Measurements from ENCODE around the gene RAPGEF6. TPM values are rescaled to one million over a fixed set of nuclear protein-coding genes. Genes with fewer than 3 reads are reported as not detected.

The RAPGEF6 gene
- total and polyA plus RNA-seq, 9 of the 15 experiments (the other 6 are each of a cell fraction or from before 2014, with no cell fraction given) = 2.7 to 23.4 (median 12.7) TPM

DNA sequence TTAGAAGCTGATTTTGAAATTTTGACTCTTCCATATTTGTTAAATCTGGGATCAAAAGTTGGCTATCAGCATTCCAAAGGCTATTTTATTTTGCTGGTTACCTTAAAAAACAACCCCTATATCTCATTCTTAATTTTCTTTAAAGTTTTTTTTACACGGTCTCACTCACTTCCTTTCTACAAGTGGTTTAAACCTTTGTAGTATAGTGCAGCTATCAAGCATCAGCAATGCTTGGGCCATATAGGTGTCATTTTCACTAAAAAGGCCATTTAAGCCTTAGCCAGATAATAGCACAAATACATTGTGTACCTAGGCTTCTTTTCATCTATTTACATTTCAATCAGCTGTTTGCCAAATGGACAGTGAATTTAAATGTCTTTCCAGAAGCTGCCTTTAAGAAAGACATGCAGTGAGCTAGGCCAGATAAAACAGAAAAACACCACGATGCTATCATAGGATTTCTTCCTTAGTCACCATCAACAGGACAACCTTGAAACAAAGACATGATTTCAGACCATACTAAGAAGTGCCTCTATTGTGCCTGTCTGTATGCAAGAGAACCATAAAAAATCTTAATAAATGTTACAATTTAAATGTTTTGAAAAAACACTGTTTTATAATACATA, 104.2 kb downstream of the RAPGEF6 start:
- H3K4me3 ChIP-seq = no peak overlapping the region
- intact Hi-C loops (cut with micrococcal nuclease) (no loop called here), in situ Hi-C loops (cut with MboI) (no loop called here)
- peaks cover 9% of the 10 kb centered on the region; the same call in 2 of the 3 replicates for H3K79me2 ChIP-seq (ENCODE audit: control insufficient read depth, insufficient read depth, low read length)
- CTCF ChIA-PET (ENCODE audit: low intra/inter-chr PET ratio) = interaction anchor here (0.7 kb wide), 1 partner anchor 489 kb away, joined by 5 read pairs; no protein-coding TSS in a partner anchor
- DNase-seq (ENCODE audit: extremely low read depth in 1 of 4, low spot score in 3 of 4) (no peak), FAIRE-seq (no peak), ATAC-seq (no peak)
- H3K4me1 ChIP-seq (replicated peaks in 1 of 2; ENCODE audit: control insufficient read depth in 2 of 2, insufficient read depth in 2 of 2, low read length in 2 of 2) = 0 out of 5 replicates have a peak, but pooled peaks cover 0 to 7% of the 10 kb centered on the region in 2 experiments
- H2AFZ ChIP-seq (ENCODE audit: low read depth, low read length) = no peak overlapping the region
- H3K27me3 ChIP-seq (ENCODE audit: control insufficient read depth in 2 of 2, insufficient read depth in 2 of 2, low read length in 2 of 2) = no peaks in the 10 kb centered on the region
- no peaks in the 10 kb centered on the region for H4K20me1 ChIP-seq (replicated peaks; ENCODE audit: control insufficient read depth, insufficient read depth, low read length)
- no peak overlapping the region for H3K27ac ChIP-seq (ENCODE audit: extremely low read depth, low read depth, low read length)
- no peak overlapping the region for H3K4me2 ChIP-seq (ENCODE audit: insufficient read depth, low read length)
- TF ChIP-seq POLR2A (conservative IDR thresholded peaks at IDR 0.05) (no peak), ETS2 (tag; IDR thresholded peaks at IDR 0.05; ENCODE audit: borderline replicate concordance, poor library complexity, severe bottlenecking) (no peak), MYC (IDR thresholded peaks at IDR 0.05; ENCODE audit: low read depth, low read length) (no peak), MYC (CRISPR knock-in tag; IDR thresholded peaks at IDR 0.05; ENCODE audit: borderline replicate concordance, low read depth) (no peak), TRIM28 (IDR thresholded peaks at IDR 0.05) (no peak), SAP30 (IDR thresholded peaks at IDR 0.05; ENCODE audit: borderline replicate concordance, insufficient read depth, low read depth, low read length, poor library complexity, severe bottlenecking) (no peak)
- TF ChIP-seq, protein P1, sequence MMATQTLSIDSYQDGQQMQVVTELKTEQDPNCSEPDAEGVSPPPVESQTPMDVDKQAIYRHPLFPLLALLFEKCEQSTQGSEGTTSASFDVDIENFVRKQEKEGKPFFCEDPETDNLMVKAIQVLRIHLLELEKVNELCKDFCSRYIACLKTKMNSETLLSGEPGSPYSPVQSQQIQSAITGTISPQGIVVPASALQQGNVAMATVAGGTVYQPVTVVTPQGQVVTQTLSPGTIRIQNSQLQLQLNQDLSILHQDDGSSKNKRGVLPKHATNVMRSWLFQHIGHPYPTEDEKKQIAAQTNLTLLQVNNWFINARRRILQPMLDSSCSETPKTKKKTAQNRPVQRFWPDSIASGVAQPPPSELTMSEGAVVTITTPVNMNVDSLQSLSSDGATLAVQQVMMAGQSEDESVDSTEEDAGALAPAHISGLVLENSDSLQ (IDR thresholded peaks at IDR 0.05) = no peak
- H3K9ac ChIP-seq (ENCODE audit: insufficient read depth in 1 of 2, low read depth in 2 of 2, low read length in 2 of 2) = no peak overlapping the region
- 44% methylated on average over 2 of the region's 2 CpGs for WGBS (ENCODE audit: insufficient coverage, low coverage, missing lambda C conversion rate)
- BruUV-seq (replicated peaks) = no TSS peak
- peaks cover 6% of the 10 kb centered on the region; the same call in 1 of the 3 replicates for H3K36me3 ChIP-seq (ENCODE audit: control insufficient read depth, insufficient read depth, low read length)
- no peaks in the 10 kb centered on the region for H3K9me1 ChIP-seq (ENCODE audit: control insufficient read depth, insufficient read depth, low read length)
- POLR2A ChIA-PET = no interaction called here
- H3K9me3 ChIP-seq (replicated peaks; ENCODE audit: control insufficient read depth, insufficient read depth, low read depth, low read length) = no peaks in the 10 kb centered on the region

Data from K562 (cell line).